GM18508 (cell line): ENCODE results near the gene PNKP.

Experiments used
- ATAC-seq: cut with Tn5 transposase; IDR thresholded peaks from one replicate; pipeline ENCODE4 v1.9.1; 2021; ENCODE audit warnings: moderate number of reproducible peaks; ENCODE audit not compliant: insufficient read depth, unreplicated experiment

PNKP gene

DNA sequence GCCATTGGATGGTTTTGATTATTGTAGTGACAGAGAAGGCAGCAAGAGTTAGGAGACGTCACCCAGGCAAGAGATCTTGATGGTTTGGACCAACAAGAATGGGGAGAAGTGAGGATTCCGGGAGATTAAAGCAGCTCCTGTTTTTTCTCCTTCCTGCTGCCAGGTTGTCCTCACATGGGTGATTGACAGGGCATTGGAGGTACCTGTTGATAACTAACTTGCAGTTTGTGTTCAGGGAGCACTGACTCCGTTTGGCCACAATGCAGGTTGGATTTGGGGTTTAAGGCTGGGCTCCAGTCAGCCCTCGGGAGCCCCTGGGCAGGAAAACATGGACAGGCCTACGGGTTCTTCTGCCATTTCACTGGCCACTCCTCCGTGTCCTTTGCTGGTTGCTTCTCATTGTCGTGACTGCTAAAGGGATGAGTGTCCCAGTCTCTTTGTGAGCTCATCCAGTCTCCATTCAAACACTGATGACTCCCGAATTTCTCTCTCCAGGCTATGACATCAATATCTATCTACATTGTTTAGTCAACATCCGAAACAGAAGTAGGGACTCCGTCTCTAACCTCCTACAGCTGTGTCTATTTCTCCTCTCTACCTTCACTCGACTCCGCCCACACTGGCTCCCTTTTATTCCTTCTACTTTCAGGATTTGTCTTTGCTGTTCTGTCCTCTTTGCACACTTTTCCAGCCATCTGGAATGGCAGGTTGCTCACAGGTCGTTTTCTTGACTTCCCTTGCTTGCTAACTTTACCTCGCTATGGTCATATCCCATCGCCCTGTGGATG is 17.7 kb downstream of the PNKP start:
- ATAC-seq, result no peak

DNA sequence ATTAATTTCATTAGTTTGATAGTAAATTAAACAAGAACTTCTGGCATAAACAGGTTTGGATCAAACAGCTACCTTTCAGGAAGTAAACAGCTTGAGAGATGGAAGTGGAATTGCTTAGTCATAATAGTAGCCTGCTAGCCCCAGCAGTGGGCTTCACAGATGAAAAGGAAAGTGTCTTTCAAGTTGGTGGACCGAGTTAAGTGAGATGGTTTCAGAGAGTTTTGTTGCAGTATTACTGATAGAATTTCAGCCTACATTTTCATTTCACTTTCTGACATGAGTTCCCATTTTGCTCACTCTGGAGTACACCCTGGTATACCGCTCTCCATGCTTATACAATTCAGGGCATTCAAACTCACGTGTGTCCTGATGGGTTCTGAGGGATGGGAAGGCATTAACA is 18.4 kb downstream of the PNKP start:
- no peak for ATAC-seq

DNA sequence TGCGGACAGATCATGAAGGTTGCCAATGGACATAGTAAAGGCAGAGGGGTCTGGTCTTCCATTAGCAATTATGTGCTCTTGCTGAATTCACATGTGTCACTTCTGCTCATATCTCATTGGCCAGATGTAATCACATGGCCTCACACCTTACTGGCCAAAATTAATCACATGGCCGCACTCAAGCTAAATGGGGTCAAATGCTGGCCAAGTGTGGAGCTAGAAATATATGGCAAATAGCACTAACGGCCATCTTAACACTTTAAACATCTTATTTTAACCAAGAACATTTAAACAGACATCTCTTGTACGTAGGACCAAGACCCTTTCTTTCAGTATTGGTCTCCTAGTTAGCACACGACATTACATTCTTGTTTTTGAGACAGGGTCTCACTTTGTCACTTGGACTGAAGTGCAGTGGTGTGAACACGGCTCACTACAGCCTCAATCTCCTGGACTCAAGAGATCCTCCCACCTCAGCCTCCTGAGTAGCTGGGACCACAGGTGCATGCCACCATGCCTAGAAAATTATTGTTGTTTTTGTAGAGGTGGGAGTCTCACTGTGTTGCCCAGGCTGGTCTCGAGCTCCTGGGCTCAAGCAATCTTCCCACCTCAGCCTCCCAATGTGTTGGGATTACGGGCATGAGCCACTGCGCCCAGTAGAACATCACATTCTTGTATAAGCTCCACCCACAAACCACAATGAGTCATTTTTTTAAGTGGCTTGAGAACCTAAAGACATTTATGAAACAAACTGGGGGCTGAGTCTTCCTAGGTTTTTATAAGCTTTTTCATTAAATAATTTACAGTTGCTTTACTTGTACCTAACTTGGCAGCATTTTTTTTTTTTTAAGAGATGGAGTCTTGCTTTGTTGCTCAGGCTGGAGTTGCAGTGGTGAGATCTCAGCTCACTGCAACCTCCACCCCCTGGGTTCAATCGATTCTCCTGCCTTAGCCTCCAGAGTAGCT is 19.4 kb downstream of the PNKP start:
- no peak for ATAC-seq

DNA sequence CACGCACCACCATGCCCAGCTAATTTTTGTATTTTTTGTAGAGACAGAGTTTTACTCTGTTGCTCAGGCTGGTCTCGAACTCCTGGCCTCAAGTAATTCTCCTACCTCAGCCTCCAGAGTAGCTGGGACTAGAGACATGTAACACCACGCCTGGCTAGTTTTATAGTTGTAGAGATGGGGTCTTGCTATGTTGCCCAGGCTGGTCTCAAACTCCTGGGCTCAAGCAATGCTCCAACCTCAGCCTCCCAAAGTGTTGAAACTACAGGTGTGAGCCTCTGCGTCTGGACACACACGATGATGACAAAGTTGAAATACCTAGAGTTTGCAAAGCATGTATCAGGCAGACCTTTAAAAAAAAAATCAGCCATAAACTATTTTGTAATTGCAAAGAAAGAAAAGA is 21.0 kb downstream of the PNKP start:
- ATAC-seq, result no peak

DNA sequence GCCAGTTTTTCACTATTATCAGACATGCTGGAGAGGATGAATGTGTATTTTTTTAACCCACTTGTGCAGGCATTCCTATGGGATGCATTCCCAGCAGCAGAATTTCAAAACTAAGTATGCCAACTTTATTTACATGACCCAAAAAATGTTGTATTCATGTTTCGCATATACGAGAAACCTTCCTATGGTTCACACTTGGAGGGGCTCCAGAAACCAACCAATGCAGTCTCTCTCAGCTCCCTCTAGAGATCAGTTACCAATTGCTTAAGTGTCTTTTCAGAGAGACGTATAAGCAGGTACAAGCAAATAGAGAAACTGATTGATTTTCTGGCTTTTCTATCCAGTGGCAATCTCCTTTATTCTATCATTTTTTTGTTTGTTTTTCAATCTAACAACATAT is 22.0 kb downstream of the PNKP start:
- no peak for ATAC-seq

DNA sequence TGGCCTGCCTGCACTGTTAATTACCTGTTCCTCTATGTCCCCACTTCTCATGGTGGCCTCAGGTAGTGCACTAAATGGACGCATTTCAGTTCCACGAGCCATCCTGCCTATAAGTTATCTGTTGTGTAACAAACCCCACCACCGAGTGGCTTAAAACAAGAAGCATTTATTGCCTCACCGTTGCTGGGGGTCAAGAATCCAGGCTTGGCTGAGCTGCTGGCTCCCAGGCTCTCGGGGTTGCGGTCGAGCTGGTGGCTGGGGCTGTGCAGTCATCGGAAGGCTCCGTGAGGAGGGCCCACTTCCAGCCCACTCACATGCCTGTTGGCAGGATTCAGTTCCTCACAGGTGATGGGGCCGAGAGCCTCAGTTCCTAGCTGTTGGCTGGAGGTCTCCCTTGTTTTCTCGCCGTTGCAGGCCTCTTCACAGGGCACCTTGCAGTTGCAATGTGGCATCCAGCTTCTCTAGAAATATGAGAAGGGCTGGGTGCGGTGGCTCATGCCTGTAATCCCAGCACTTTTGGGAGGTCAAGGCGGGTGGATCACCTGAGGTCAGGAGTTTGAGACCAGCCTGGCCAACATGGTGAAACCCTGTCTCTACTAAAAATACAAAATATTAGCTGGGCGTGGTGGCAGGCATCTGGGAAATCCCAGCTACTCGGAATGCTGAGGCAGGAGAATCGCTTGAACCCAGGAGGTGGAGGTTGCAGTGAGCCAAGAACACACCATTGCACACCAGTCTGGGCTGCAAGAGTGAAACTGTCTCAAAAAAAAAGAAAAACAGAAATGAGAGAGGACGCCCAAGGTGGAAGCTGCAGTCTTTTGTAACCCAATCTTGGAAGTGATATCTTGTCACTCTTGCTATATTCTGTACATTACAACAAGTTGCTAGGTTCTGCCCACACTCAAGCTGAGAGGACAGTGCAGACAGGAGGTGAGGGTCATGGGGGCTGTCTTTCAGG is 23.0 kb downstream of the PNKP start:
- no peak for ATAC-seq

DNA sequence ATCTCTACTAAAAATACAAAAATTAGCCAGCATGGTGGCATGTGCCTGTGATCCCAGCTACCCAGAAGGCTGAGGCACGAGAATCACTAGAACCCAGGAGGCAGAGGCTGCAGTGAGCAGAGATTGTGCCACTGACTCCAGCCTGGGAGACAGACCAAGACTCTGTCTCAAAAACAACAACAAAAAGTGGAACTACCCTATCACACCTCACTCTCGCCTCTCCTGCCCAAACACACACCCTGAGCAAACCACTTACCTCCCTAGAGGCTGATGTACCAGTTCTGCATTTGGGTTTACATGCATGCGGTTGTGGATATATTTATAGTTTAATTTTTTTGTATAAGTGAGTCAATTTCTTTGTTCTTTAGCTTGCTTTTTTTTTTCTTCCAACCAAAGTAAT is 24.1 kb downstream of the PNKP start:
- no peak for ATAC-seq

DNA sequence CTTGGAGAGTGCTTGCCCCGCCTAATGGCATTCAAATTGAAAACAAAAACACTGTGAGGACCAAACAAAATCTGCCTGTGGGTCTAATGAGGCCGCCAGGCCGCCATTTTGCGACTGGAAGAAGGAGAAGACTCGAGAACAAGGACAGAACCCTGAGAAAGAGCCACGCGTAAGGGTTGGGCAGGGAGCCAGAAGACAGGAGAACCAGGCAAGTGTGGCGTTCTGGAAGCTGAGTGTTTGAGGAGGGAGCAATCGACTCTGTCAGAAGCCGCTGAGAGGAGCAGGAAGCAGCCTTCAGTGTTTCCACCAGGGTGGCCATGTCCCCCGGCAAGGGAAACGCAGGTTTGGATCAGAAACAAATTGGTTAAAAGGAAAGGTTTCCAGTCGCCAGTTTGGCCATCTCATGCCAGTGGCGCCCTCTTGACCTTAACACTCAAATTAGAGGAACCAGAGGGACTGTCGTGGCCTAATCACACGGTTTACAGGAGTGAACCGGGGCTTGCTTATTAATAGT is 26.6 kb downstream of the PNKP start:
- ATAC-seq, result no peak

DNA sequence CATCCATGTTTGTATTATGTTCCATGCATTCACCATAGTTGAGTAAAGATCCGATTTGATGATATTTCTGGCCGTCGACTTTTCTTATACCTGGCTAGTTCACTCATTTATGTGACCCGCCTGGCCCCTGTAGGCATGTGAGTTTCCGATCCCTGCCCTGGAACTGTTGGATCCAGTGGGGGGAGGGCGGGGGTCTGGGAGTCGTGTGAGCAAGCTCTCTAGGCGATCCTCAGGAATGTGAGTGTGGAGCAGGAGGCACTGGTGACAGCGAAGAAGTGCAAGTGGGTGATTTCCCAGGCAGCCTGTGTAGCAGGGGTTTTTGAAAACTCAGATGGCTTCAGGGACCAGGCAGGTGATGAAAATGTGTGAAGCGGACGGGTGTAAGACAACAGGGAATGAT is 27.1 kb downstream of the PNKP start:
- ATAC-seq, result no peak

DNA sequence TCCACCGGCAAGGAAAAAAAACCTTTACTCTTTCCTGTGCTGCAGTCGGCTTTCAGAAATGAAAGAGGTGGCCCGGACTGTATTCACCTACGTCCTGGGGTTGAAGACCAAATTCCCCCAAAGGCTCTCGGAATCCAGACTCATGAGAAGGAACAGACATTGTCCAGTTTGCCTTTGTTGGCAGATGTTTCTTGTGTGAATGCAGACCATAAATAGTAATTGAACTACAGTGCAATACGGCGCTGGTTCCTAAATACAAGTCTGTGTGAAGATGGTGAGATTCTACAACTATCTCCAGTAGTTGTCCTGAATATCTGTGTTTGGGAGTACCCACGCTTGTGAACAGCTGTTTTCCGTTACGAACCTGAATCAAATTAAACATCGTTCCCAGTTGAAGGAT is 27.7 kb downstream of the PNKP start:
- ATAC-seq, result no peak

DNA sequence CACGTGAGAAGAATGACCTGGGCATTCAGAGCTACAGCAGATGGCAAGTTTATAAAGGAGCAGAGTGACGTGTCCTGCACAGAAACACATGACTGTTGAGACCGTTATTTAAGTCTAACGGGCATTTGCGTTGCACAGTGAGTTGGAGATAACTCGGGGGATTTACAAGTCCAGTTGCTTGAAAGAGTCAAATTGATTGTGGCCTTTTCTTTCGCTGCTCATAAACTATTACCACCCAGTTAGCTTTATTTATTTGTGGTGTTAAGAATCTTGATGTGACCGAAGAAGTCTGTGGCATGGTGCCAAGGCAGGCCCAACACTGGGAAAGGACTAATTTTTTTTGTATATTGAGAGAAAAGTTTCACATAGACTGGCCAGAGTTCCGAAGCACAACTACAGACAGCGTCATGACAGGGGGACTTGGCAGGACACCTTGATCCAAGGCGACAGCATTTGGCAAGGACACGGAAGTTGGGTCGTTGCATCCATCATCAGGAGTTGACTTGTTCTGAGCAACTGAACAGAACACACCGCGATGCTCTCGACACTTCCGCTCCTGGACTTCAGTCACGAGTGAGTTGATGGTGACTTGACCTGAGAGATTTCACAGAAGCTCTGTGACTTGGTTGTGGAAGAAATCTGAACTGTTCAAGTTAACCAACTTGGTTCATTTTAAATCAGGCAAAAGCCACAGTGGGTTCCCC is 28.3 kb downstream of the PNKP start:
- no peak for ATAC-seq

DNA sequence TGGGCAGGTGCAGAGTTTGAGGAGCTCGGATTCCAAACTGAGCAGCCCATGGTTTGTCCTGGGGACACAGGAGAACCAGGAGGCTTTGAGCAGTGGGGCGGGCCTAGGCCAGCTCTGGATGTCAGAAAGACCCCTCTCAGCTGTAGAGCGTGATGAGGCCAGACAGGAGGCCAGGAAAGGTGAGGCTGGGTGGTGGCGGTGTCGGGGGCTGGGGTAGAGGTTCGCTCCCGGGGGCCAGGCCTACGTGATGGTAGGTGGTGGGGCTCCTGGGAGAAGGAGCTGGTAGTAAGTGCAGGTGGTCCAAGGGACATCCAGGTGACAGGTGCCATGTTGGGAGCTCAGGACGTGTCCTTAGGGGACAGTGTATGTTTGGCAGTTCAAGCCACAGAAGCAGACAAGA is 30.0 kb downstream of the PNKP start:
- no peak for ATAC-seq

DNA sequence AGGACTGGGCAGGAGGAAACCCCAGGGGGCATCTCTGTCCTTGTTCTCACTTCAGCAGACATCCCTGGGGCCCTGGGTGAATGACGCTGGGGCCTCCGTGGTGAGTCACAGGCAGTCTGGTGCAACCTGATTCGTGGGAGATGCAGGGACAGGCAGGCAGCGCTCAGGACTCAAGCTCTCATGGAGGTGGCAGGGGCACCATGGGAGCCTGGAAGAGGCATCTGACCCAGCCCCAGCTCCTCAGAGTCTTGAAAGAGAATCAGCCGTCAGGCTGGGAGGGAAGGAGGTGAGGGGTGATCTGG is 30.4 kb downstream of the PNKP start:
- ATAC-seq, result no peak

DNA sequence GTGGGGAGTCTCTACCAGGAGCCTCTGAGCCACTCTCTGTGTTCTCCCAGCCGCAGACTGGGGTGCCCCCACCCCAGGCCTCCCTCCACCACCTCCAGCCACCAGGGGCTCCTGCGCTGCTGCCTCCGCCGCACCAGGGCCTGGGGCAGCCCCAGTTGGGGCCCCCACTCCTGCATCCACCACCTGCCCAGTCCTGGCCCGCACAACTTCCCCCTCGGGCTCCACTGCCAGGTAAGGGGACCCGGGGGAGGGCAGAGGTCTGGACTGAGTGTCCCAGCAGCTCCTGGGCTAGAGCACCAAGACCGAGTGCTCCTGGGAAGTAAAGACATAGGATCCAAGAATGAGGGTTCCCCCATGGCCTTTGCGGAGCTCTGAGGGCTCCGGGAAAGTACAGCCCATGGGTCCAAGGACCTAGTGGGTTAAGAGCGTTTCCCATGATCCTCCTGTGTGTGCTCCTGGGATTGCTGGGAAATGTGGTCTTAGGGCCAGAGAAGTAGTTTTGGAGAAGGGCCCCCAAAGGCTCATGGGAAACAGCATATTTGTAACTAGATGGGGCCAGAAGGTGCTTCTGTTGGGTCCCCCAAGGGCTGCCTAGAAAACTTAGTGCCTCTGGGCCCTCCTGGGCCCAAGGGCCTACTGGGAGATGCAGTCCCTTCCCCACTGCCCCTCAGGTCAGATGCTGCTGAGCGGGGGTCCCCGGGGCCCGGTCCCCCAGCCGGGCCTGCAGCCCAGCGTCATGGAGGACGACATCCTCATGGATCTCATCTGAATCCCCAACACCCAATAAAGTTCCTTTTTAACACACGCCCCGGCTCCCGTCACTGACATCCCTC is 31.0 kb downstream of the PNKP start:
- ATAC-seq, result no peak

DNA sequence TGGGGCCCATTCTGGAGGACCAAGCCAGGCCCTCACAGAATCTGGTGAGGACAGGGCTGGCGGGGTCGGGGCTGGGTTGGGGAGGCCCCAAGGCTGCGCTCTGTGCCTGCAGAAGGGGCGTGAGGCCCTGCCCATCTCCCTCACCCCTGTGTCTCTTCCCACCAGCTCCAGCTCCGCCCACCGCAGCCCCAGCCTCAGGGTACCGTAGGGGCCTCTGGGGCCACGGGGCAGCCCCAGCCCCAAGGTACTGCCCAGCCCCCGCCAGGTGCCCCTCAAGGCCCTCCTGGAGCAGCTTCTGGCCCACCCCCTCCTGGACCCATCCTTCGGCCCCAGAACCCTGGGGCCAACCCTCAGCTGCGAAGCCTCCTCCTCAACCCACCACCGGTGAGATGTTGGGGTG is 31.8 kb downstream of the PNKP start:
- no peak for ATAC-seq

DNA sequence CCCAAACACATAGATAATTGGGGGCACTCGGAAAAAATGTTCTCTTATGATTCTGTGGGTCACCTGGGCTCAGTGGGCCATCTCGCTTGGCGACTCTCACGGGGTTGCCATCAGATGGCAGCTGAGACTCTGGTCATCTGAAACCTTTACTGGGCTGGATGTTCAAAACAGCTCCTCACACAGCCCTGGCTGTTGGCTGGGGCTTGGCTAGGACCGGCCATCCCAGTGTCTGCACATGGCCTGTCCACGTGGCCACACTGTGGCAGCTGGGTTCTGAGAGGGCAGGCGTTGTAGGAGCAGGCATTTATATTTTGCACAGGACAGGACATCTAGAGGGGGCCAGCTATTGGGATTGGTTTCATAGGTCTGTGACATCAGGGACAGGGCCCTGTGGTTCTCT is 33.8 kb downstream of the PNKP start:
- ATAC-seq, result no peak

DNA sequence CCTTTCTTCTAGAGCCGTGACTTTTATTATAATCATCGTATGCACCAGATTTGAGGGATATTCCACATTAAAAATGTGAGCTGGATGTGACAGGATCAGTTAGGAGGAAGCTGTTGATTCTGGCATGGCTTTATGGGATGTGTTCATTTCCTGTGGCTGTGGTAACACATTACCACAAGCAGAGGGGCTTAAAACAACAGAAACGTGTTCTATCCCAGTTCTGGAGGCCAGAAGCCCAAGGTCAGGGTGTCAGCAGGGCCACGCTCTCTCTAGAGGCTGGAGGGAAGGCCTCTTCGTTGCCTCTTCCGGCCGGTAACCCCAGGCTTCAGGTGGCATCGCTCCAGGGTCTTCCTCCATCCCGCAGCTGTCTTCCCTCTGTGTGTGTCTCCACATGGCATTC is 34.8 kb downstream of the PNKP start:
- ATAC-seq, result no peak

DNA sequence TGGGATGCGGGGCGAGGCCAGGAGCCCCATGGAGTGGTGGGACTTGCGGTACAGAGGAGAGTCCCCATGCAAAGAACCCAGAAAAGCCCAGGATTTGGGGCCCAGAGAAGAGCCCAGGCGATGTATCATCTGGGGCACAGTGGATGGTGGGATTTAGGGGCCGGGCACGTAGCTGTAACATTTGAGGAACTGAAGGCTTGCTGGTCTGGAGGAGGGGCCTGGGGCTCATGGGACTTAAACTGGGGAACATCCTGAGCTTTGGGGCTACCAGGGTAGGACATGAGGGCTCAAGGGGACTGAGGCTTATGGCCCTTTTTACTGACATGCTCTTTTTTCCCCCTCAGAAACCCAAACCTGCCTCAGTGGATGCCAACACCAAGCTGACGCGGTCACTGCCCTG is 35.8 kb downstream of the PNKP start:
- no peak for ATAC-seq

DNA sequence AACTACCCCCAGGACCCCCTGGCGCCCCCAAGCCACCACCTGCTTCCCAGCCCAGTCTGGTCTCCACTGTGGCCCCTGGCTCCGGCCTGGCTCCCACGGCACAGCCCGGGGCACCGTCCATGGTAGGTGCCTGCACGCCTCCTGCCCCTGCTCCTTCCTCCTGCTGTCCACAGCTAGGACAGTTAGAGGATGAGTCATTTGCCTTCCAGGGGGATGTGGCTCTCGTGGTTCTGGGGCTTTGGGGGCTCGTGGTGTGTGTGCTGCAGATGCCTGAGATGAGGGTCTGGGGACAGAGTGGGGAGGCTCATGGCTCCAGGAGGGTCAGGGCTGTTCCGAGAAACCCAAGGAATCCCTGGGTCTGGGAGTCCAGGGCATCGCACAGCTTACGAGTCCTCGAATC is 36.6 kb downstream of the PNKP start:
- ATAC-seq, result no peak
